Measurements from ENCODE around the gene U2SURP. TPM values are rescaled to one million over a fixed set of nuclear protein-coding genes. Genes with fewer than 3 reads are reported as not detected.
A peak's percentile ranks its signal among the peaks of the same experiment; 100 is the strongest.

The U2SURP gene
- total RNA-seq, 3 donors from 2014 or later (not counting 1 experiment from before 2014, with no cell fraction given): 165 to 179 (median 172) TPM

GRCh38 chr3:142973217-142974009 is 28.0 kb upstream of the U2SURP start:
- no peak overlapping the region for H3K4me3 ChIP-seq (ENCODE audit: low read length)
- no peak for ATAC-seq
- Mint-ChIP-seq H3K4me3 (no peak overlapping the region), H3K4me1 (no peaks in the 10 kb centered on the region), H3K27ac (no peak overlapping the region), H3K27me3 (ENCODE audit: low read depth in 2 of 2) (peaks cover 18 to 51% of the 10 kb centered on the region in 2 donors), H3K36me3 (no peaks in the 10 kb centered on the region), H3K9me3 (no peaks in the 10 kb centered on the region)
- no peaks in the 10 kb centered on the region for H3K4me1 ChIP-seq (ENCODE audit: control insufficient read depth, insufficient read depth, low read length)
- no peak for TF ChIP-seq CTCF (IDR thresholded peaks at IDR 0.05)
- no peak overlapping the region for H3K27ac ChIP-seq (ENCODE audit: low read length)
- H3K36me3 ChIP-seq (ENCODE audit: control insufficient read depth, insufficient read depth, low read length): no peaks in the 10 kb centered on the region
- H3K9me3 ChIP-seq (ENCODE audit: control insufficient read depth, insufficient read depth, low read length): no peaks in the 10 kb centered on the region
- WGBS (ENCODE audit: insufficient coverage): 88% methylated on average over 8 of the region's 8 CpGs
- no peaks in the 10 kb centered on the region for H3K27me3 ChIP-seq (ENCODE audit: control insufficient read depth, insufficient read depth, low read length)
- intact Hi-C loops (cut with micrococcal nuclease): no loop called here
- no peak for DNase-seq

- H3K36me3 ChIP-seq (ENCODE audit: control insufficient read depth, insufficient read depth, low read length): no peaks in the 10 kb centered on the region
- Mint-ChIP-seq H3K4me1 (no peaks in the 10 kb centered on the region), H3K36me3 (no peaks in the 10 kb centered on the region), H3K4me3 (no peak overlapping the region), H3K9me3 (no peaks in the 10 kb centered on the region), H3K27ac (no peak overlapping the region), H3K27me3 (ENCODE audit: low read depth in 2 of 2) (peaks cover 11 to 49% of the 10 kb centered on the region in 2 donors)
- H3K4me3 ChIP-seq (ENCODE audit: low read length): no peak overlapping the region
- no peaks in the 10 kb centered on the region for H3K9me3 ChIP-seq (ENCODE audit: control insufficient read depth, insufficient read depth, low read length)
- no peaks in the 10 kb centered on the region for H3K27me3 ChIP-seq (ENCODE audit: control insufficient read depth, insufficient read depth, low read length)
- ATAC-seq (no peak), DNase-seq (no peak)
- H3K4me1 ChIP-seq (ENCODE audit: control insufficient read depth, insufficient read depth, low read length): no peaks in the 10 kb centered on the region
- 85% methylated on average over 1 of the region's 4 CpGs for WGBS (ENCODE audit: insufficient coverage)
- H3K27ac ChIP-seq (ENCODE audit: low read length): no peak overlapping the region
- intact Hi-C loops (cut with micrococcal nuclease): no loop called here
- TF ChIP-seq CTCF (IDR thresholded peaks at IDR 0.05): no peak
Measured at GRCh38 chr3:142975316-142975995, 25.9 kb upstream of the U2SURP start.

GRCh38 chr3:142976621-142977398 is 24.6 kb upstream of the U2SURP start:
- H3K36me3 Mint-ChIP-seq: no peaks in the 10 kb centered on the region
- no peaks in the 10 kb centered on the region for H3K9me3 Mint-ChIP-seq
- no peak overlapping the region for H3K4me3 Mint-ChIP-seq
- Histone ChIP-seq H3K4me3 (ENCODE audit: low read length) (no peak overlapping the region), H3K9me3 (ENCODE audit: control insufficient read depth, insufficient read depth, low read length) (no peaks in the 10 kb centered on the region), H3K27ac (ENCODE audit: low read length) (no peak overlapping the region), H3K27me3 (ENCODE audit: control insufficient read depth, insufficient read depth, low read length) (no peaks in the 10 kb centered on the region), H3K36me3 (ENCODE audit: control insufficient read depth, insufficient read depth, low read length) (no peaks in the 10 kb centered on the region), H3K4me1 (ENCODE audit: control insufficient read depth, insufficient read depth, low read length) (no peaks in the 10 kb centered on the region)
- intact Hi-C loops (cut with micrococcal nuclease): no loop called here
- WGBS (ENCODE audit: insufficient coverage): 69% methylated on average over 6 of the region's 8 CpGs
- TF ChIP-seq CTCF (IDR thresholded peaks at IDR 0.05): no peak
- no peak for DNase-seq
- peaks cover 12 to 41% of the 10 kb centered on the region in 2 donors for H3K27me3 Mint-ChIP-seq (ENCODE audit: low read depth in 2 of 2)
- no peak overlapping the region for H3K27ac Mint-ChIP-seq
- no peaks in the 10 kb centered on the region for H3K4me1 Mint-ChIP-seq
- ATAC-seq: peak in 1 of 3 donors; percentile 48
